SW480 (cell line): ENCODE results near the gene MEIOB.
"Not testable (repeated sequence)": the region's sequence is repeated elsewhere in the genome, so short reads cannot be mapped to it uniquely, and the experiment has no call there.

ENCODE experiments used
- DNase-seq: peaks from one replicate; pipeline ENCODE4 v3.0.0-alpha.2; 2016; ENCODE audit warnings: low spot score

Gene MEIOB

GRCh38 chr16:1877089-1877488 lies 5.1 kb upstream of the MEIOB start:
- no peak for DNase-seq

DNA sequence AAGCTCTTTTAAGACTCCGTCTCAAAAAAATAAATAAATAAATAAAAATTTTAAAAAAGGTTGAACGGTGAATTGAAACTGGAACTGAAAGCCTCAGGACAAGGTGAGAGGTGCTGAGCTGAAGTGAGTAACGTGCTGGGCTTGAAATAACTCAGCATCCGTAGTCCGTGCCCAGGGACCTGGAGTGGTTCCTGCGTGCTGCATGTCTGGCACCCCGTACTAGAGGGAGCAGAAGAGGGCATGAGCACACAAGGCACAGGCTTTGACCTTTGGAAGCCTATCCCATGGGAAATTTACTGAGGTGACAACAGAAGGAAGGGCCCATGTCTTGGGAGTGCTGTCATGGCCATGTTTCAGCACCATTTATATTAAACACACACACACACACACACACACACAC lies 4.5 kb upstream of the MEIOB start:
- DNase-seq = no peak

DNA sequence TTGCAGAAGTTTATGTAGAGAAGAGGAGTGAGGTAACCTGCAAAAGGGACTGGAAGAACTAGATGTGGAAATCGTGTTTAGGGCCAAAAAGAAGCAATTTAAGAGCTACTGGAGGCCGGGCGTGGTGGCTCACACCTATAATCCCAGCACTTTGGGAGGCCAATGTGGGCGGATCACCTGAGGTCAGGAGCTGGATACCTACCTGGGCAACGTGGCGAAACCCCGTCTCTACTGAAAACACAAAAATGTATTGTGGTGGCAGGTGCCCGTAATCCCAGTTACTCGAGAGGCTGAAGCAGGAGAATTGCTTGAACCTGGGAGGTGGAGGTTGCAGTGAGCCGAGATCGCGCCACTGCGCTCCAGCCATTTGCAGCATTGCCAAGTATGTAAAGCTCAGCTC lies 4.1 kb upstream of the MEIOB start:
- DNase-seq = not testable (repeated sequence)

DNA sequence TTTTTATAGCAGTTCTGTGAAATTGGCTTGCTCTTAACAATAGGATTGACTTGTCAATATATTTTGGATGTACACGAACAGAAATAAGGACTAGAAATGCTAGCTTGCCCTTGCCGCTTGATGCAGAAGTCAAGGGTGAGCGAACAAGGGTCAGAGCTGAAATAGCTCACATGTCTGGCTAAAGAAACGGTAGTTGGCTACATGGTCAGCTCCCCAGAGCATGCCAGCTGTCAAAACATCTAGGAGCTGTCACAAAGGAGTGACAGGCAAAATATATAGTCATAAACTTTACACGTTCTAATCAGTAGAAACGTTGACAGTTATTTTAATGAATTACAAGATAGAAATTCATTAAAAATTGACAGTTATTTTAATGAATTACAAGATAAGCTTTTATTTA lies 2.9 kb upstream of the MEIOB start:
- no peak for DNase-seq

GRCh38 chr16:1870365-1871082 lies 1.4 kb downstream of the MEIOB start:
- peak; percentile 31 for DNase-seq

DNA sequence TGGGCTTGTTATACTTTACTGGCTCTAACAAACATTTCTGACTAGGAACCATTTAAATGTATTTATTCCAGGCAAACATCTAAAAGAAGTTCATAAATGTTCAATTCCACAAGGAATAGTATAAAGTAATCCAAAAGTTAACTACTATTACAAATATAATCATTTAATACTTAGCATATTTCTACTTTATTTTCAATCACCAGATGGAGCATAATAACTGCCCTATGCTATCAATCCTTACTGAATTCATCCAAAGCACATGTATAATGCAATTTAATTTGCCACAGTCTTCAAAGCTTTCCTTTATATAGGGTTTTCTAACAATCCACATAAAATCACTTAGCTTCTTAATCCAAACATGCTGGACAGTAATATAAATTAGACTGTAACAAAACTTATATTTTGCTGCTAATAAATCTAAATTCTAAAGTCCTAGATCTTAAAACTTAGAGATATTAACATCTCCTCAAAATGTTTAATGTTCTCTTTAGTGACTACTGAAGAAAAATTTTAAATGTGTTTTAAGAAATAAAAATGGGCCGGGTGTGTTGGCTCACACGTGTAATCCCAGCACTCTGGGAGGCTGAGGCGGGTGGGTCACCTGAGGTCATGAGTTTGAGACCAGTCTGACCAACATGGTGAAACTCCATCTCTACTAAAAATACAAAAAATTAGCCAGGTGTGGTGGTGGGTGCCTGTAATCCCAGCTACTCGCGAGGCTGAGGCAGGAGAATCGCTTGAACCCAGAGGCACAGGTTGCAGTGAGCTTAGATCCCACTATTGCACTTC lies 5.9 kb downstream of the MEIOB start:
- DNase-seq = no peak

GRCh38 chr16:1863681-1864460 lies 8.1 kb downstream of the MEIOB start:
- DNase-seq = peak; percentile 31

DNA sequence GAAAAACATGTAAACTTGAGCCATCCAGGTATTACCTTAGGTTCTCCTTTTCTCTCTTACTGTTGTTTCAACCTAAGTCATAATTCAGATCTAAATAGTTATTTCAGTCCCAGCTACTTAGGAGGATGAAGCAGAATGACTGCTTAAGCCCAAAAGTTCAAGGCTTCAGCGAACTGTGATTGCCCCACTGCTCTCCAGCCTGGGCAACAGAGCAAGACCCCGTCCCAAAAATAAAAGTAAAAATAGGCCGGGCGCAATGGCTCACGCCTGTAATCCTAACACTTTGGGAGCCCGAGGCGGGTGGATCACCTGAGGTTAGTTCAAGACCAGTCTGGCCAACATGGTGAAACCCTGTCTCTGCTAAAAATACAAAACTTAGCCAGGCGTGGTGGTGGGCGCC lies 9.6 kb downstream of the MEIOB start:
- no peak for DNase-seq

DNA sequence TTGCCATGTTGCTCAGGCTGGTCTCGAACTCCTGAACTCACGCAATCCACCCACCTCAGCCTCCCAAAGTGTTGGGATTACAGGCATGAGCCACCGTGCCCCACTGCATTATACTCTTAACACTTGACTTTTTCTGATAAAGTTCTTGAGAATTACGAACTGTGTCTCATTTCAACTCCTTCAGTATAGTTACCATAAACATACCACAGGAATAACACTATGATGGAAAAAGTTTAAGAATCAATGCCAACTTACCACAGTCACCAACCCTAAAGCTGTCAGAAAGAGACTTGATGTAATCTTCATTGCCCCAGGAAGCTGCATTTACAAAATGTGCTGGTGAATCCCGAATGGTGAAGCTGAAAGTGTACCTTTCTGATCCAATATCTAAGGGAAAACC lies 10.2 kb downstream of the MEIOB start:
- DNase-seq = no peak

GRCh38 chr16:1859650-1860049 lies 12.3 kb downstream of the MEIOB start:
- no peak for DNase-seq

DNA sequence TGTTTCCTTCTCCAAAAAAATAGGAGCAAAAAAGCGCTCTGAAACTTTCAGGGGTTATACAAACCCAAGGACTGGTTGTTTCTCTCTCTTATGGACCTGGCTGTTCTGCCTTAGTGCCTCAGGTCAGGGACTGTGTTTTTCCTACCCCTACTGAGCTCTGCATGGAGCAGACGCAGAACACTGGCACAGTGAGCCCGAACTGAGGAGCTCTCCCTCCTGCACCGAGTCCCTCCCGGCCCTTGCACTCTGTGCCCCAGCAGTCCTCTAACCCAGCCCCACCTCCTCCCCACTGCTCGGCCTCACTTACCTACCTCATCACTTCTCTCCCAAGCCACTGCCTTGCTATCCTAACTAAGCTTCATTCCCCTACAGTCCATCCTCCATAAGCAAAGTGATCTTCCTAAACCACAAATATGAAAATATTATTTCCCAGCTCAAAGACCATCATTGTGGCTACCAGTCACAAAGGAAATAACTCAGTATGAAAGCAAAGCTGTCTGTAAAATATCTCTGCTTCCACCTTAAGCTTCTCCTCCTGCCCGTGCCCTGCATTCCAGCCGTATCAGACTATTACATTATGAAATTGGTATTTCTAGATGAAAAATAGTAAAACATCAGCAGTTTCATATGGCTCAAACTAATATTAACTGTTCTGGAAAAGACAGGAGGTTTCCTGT lies 13.6 kb downstream of the MEIOB start:
- DNase-seq = no peak

- no peak for DNase-seq
These were observed 14.4 kb downstream of the MEIOB start for GRCh38 chr16:1857433-1858097.

- no peak for DNase-seq
These were observed 20.2 kb downstream of the MEIOB start for GRCh38 chr16:1851793-1852192.

DNA sequence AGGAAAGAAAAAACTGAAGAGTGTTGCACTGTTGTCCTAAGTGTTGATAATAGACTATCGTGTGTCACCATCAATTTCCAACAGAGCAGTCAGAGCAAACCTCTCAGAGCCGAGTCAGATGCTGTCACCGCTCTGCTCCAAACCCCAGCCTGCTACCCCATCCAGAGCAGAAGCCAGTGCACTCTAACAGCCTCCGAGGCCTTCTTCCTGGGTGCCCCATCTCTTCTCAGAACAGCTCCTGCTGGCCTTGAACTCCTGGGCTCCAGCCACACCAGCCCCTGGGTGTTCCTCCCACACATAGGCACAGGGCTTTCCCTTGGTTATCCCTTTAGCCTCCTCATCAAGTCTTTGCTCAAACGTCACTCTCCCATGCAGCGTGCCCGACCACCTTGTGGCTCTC lies 21.0 kb downstream of the MEIOB start:
- DNase-seq = no peak

DNA sequence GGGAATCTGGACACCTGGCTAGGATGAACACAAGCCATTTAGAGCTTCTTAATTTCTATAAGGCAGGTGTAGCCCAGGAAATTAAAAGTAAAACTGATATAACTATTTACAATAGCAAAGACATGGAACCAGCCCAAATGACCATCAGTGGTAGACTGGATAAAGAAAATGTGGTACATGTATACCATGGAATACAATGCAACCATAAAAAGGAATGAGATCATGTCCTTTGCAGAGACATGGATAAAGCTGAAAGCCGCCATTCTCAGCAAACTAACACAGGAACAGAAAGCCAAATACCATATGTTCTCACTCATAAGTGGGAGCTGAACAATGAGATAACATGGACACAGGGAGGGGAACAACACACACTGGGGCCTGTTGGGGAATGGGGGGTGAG lies 25.5 kb downstream of the MEIOB start:
- no peak for DNase-seq

- DNase-seq = no peak
These were observed 26.0 kb downstream of the MEIOB start for GRCh38 chr16:1845985-1846384.

DNA sequence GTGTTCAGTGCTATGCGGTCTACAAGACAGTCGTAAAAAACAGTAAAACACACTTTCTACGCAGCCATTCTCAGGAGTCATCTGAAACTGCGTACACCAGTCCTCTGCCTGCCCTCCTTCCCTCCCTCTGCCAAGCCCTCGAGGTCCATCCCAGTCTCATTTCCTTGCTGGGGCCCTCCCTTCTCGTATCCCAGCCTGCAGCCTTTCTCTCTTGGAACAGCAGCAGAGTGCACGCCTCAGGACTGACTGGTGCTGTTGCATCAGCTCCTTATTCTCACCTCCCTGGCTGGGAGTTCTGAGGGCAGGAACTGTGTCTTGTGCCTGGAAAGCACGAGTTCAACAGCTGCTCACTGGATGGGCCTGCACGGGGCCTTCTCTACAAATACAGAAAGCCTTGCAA lies 32.4 kb downstream of the MEIOB start:
- no peak for DNase-seq

- no peak for DNase-seq
These were observed 37.9 kb downstream of the MEIOB start for GRCh38 chr16:1834096-1834495.

DNA sequence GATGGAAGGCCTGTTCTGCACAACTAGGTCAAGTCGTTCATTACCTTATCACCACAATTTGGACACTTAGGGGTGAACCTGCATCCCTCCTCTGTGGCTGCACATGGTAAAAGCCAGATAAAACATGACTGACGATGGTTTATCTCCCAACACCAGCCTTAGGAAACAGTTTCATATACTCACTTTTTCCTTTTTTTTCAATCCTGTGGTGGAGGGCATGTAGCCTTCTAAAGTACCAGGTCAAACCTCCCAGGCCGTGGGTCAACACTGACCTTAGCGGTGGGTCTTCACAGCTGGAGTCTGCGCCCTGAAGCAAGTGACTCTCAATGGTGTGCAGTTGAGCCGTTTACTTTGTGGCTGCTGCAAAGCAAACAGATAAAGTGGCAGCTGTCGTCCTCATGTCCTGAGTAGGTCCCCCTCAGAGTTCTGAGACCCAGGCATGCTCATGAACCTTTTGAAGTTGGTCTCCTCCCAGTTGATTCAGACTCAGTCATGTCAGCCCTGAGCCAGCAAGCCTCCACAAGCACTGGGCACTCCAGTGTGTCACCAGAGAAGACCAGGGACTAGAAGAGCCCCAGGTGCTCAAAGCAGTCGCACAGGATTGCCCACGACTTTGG lies 39.0 kb downstream of the MEIOB start:
- DNase-seq = no peak

- DNase-seq = no peak
These were observed 40.5 kb downstream of the MEIOB start for GRCh38 chr16:1831186-1832075.
